Stomach (tissue), 4 donors: Measurements from ENCODE around the gene CPA3.

ENCODE experiments used
- CTCF ChIP-seq, 7 experiments: fragments of 450-650 bp in 4 of 7; fragments of 200-600 bp in 3 of 7; sonication (generic) in 3 of 7; IDR thresholded peaks; one replicate each; pipeline ENCODE4 v1.5.1; 2016 to 2019; ENCODE audit warnings: antibody characterized with exemption in 7 of 7, control low read depth in 2 of 7, mild to moderate bottlenecking in 1 of 7
- POLR2A ChIP-seq, 4 donors: fragments of 450-650 bp; IDR thresholded peaks; one replicate each; pipeline ENCODE4 v1.6.1; 2016; ENCODE audit warnings: antibody characterized with exemption in 4 of 4, control low read depth in 2 of 4, mild to moderate bottlenecking in 1 of 4, moderate library complexity in 1 of 4

GRCh38 chr3:148882288-148882687, 17.2 kb downstream of the CPA3 start:
- TF ChIP-seq CTCF (IDR thresholded peaks at IDR 0.05) (no peak), POLR2A (IDR thresholded peaks at IDR 0.05) (no peak)
